OCI-M2 (cell line): Measurements from ENCODE around the gene PIK3R6.
"Not testable (repeated sequence)": the region's sequence is repeated elsewhere in the genome, so short reads cannot be mapped to it uniquely, and the experiment has no call there.

ENCODE experiments used
- DNase-seq: peaks from one replicate; lab custom pipeline; 2025; ENCODE audit not compliant: unreplicated experiment; lab: John Stamatoyannopoulos, UW

The PIK3R6 gene

DNA sequence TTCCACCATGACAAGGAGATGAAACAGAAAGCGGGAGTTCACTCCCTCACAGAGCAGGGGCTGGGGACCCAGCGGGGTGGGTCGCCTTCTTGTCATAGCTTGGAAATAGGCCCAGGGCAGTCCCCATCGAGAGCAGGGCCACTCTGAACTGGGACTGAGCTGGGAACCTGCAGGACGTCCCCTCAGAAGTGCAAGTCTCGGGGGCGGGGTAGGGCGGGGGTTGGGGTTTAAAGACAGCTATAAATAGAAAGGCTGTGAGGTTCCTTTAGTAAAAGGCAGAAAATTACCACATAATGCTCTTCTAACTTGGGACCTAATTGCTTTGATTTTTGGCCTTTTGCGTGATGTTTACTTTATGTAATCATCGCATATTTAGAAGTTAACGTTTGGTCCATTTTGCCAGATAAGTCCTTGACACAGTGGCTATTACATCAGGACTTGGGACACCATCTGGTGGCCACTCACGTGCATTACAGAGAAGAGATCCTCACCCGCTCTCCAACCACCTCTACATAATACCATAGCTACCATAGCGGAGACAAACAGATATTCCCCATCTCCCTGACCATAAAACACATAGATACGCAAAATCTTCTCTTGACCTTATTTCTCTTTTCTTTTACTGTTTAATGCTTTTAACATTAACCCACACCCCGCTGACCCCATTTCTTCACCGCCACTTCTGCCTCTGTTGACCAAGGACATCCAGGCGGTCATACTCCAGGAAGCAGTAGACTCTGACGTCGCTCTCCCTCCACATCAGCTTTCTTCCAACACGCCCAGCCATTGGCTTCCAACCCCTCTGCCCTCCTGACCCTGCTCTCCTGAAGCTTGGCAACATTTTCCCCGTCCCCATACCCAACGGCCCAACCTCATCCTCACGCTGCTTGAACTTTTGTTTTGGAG, 27.5 kb upstream of the PIK3R6 start:
- peak; percentile 33 for DNase-seq

DNA sequence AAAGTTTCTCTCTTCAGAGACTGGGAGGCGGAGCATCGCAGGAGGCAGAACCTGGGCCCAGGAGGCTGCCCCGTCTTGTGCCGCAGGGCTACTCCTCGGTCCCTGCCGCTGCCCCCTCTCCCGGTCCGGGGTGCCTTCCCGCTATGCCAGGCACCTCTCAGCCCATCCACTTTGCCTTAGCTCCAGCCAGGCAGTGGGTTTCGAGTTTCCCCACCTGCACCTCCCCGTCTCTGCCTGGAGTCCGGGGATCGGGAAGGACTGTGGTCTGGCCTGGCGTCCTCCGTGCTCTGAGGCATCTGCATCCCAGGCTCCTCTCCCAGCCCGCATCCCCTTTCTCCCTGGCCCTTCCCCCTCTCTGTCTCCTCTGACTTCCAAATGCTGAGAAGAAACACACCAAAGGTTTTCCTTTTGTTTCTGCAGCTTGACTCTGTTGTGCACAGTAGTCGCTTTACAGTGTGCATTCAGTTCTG, 26.8 kb upstream of the PIK3R6 start:
- no peak for DNase-seq

DNA sequence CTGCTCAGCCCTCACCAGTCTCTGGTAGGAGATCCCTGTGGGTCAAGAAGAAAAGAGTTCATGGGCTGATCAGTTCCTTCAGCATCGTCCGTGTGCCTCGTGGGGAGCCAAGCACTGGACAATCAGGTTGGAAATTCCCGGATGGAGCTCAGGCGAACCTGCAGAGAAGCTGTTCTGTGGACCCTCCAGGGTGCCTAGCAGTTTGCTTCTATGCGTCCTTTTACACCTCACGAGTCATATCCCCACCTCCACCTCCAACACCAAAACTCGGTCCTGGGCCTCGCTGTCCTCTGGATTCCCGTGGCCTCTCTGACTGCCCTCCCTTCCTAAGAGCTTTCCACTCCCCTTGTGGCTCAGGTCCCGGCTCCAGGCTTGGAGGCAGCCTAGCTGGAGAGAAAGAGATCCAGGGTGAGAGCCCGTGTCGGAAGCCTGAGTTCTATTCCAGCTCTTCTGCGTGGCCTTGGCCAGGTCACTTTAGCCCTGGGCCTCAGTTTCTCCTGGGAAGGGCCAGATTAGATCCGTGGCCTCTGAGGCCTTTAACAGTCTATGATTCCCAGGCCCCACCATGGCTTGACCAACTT, 26.2 kb upstream of the PIK3R6 start:
- DNase-seq, result no peak

DNA sequence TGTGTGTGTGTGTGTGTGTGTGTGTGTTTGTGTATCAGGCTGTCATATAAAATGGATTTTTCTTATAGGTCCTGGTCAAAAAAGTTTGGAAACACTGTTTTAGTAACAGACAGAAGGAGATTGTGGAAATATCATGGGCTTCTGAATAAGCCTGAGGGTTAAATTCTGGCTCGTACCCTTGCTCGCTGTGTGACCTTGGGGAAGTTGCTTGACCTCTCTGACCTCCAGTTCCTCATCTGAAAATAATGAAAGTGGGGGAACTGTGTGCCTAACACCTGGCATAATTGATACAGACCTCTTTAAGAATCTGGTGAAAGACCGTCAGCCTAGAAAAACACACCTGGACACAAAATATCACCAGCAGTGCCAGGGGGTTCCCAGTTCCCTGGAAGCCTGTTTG, 25.6 kb upstream of the PIK3R6 start:
- no peak for DNase-seq

DNA sequence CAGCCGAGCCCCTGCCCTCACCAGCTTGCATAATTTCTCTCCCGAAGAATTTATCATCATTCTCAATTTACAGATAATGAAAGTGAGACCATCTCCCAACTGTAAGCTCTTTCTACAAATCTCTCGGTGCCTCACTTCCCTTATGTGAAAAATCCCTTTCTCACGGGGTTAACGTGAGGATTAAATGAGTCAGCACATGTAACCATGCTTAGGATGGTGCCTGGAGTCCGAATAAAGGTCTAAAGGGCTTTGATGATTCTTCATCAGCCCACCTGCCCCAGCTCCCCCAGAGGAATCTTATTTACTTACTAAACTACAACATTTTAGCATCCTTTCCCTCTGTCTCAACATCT, 24.8 kb upstream of the PIK3R6 start:
- no peak for DNase-seq

DNA sequence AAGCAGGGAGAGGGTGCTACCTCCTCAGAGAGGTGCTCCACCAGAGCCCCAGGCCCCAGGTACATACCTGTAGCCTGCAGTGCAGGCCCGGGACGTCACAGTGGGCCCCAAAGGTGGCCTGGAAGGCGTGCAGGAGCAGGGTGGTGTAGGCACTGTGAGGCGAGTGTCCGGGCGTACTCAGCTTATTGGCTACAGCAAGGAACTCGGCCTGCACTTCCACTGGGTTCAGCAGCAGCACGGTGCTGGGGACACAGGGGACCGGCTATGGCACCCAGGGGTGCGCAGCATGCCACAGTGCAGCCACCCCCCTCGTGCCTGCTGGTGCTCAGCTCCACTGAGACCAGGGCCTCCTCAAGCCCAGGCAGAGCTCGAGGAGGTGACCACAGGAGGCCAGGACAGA, 23.2 kb upstream of the PIK3R6 start:
- DNase-seq, result no peak

DNA sequence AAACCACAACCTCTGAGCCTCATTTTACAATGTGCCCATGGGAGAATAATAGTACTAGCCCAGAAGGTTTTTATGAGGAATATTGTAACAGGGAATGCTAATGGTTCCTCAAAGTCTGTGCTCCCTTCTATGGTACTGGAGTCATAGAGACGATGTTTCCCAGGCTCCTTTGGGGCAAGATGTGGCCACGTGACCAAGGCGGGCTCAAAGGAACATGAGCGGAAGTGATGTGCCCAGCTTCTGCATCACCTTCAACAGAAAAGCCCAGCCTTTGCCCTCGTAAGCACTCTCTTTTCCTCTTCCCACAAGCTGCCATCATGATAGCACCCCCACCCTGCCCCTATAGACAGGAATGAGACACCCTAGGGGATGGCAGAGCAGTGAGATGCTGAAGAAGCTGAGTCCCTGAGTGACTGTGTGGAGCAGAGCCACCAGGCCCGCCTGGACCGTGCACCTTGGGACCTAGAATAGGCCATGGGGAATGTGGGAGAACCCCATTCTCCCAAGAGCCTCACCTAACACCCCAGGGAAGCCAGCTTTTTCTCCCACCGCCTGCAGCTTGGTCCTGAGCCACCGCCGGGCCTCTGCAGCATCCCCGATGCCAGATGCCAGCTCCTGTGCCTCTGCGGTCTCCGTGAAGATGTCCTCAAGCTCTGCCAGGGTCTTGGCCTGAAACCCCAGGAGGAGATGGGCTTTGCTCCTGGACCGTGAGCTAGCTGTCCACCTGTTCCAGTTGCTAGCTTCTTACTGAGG, 22.2 kb upstream of the PIK3R6 start:
- no peak for DNase-seq

DNA sequence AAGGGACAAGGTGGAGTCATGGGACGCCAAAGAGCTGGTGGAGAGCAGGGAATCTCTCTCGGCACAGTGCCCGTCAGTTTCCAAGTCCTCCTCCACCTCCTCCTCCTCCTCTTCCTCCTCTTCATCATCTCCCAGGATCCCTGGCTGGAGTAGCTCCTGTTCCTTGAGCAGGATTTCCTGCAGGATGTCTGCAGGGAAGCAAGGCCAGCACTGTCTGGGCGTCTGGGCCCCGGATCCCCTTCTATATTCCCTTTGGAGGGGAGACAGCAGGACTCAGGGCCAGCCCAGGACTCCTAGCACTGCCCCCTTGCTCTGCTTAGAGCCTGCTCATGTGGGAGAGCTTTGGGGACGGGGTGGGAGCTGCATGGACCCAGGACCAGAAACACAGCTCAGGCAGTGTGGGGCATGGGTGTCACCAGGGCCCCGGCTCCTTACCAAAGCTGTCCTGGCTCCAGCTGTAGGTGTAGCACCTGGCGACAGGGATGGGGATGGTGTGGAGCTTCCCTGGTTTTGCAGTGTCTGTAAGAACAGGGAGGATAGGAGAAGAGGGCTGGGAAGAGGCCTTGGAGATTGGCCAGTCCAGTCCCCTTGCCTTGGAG, 21.3 kb upstream of the PIK3R6 start:
- DNase-seq, result no peak

DNA sequence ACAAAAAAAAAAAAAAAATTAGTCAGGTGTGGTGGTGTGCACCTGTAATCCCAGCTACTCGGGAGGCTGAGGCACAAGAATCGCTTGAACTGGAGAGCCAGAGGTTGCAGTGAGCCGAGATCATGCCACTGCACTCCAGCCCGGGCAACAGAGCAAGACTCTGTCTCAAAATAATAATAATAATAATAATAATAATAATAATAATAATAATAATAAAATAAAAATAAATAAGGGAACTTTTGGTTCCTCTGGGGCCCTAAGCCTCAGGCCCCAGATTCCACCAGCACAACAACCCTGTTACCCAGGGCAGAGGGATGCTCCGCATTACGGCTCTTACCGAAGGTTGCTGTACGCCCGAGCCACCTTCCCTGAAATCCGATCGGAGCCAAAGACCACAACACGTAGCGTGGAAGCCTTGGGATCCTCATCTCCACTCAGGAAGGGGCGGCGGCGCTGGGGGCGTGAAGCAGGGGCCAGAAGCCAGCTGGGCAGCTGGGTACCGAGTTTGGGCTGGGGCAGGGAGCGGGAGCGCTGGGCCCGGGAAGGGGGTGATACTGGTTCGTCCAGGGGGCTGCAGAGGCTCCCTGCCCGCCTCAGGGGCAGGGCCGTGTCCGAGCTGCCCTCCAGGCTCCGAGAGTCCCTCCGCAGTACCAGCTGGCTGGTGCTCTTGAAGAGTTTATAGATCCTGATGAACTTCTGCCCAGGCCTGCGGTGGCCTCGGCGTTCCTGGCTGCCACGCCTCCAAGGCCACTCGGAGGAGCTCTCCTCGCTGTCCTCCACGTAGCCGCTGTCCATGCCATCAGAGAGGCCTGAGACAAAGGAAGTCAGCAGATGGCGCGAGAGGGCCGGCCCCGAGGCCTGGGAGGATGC, 20.6 kb upstream of the PIK3R6 start:
- no peak for DNase-seq

DNA sequence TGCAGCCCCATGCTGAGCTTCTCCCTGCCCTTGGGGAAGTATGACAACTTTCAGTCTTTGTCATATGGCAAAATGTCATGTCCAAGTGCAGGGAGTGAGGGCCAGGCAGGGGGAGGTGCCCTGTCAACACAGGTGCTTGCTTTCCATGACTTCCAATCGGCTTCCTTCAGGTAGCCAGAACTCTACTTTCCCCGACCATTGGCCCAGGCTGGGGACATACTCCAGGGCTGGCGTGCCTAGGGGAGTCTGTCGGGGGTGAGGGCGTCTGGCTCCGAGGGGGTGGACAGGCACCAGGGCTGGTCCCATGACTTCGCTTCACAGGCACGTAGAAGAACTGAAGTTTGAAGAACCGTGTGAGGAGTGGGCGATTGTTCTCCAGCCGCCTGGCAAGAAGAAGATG, 19.8 kb upstream of the PIK3R6 start:
- DNase-seq, result no peak

DNA sequence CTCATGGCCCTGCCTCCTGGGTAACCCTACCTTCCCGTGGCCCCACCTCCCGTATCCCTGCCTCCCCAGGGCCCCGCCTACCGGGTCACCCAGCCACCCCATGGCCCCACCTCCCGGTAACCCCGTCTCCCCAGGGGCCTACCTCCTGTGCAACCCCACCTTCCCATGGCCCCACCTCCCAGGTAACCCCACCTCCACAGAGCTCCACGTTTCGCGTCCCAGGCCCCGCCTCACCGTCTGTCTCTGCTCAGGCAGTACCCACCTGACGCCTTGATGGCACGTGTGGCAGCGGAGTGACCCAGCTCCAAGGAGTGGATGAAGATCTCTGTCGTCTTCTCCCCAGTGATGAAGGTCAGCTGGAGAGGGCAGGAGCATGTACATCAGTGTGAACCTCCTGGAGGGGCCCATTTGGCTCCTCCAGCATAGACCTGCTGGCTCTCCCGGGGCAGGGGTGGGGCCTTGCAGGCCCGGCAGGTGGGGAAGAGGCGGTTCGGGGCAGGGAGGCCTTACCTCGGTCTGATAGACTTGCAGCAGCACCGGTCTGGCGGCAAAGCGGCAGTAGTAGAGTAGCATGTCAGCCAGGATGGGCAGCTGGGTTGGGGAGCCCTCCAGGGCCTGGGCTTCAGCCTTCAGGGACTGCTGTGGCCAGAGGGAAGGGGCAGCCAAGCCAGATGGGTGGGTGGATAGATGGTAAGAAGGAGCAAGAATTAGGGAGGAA, 18.7 kb upstream of the PIK3R6 start:
- no peak for DNase-seq

DNA sequence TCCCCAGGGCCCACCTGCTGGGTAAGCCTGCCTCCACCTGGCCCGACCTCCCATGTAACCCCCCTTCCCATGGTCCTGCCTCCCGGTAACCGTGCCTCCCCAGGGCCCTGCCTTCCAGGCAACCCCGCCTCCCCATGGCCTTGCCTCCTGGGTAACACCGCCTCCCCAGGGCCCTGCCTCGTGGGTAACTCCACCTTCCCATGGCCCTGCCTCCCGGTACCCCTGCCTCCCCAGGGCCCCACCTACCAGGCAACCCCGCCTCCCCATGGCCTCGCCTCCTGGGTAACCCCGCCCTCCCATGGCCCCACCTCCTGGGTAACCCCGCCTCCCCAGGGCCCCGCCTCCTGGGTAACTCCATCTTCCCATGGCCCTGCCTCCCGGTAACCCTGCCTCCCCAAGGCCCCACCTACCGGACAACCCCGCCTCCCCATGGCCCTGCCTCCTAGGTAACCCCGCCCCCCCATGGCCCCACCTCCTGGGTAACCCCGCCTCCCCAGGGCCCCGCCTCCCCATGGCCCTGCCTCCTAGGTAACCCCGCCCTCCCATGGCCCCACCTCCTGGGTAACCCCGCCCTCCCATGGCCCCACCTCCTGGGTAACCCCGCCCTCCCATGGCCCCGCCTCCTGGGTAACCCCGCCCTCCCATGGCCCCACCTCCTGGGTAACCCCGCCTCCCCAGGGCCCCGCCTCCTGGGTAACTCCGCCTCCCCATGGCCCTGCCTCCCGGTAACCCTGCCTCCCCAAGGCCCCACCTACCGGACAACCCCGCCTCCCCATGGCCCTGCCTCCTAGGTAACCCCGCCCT, 17.9 kb upstream of the PIK3R6 start:
- not testable (repeated sequence) for DNase-seq

DNA sequence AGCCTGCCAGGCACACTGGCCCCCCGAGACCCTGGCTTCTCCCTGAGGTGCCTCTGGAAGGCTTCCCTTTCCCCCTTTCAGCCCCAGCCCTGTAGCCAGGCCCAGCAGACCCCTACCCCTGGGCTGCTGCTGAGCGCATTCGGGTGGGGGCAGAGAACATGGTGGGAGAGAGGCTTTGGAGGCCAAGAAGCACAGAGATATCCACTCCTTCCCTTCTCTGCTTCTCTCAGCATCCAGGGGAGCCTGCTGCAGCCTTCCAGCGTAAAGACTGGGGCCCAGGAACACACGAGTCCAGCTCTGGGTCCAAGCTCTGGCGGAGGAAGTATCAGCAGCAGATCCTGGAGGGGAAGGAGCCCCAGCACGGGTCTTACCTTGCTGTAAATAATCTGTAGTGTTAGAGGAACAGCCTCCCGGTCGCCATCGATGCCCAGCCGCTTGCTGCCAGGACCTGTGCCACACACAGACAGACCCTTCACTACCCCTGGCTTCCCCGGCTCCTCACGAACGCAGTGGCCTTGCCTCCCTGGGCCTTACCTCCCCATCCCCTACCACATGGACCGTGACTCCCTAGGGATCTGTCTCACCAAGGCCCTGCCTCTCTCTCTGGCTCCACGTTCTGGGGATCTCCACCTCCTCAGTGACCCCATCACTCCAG, 17.0 kb upstream of the PIK3R6 start:
- no peak for DNase-seq

DNA sequence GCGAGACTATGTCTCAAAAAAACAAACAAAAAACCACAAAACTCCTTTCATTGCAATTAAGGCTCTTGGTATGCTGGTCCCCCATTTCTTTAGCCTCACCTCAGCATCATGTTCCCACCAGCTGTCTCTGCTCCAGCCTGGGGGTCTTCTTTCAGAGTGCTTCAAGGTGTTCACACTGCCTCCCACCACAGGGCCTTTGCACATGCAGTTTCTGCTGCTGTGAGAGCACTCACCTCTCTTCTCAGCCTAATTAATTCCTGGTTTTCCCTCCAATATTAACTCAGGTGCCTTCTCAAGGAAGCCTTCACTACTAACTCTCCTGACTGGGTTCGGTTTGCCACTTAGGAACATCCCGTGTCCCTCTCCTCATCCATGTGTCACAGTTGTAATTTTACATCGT, 15.9 kb upstream of the PIK3R6 start:
- DNase-seq, result no peak

DNA sequence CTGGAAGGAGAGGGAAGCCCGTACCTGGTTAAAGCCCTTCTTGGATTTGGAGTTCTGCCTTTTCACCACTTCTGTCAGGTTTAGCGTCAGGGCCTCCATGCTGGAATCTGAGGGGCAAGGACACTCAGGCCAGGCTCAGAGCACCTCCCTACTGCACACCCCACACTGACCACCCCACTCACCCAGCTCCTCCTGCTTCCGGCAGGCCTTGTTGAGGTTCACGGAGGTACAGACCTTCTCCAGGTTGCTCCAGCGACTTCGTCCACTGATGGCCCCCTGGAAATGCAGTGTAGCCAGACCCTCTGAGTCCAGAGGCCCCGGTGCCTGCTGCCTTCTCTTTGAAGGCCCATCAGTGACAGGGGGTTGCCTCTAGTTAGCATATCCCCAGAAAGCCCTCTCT, 14.1 kb upstream of the PIK3R6 start:
- DNase-seq, result no peak

DNA sequence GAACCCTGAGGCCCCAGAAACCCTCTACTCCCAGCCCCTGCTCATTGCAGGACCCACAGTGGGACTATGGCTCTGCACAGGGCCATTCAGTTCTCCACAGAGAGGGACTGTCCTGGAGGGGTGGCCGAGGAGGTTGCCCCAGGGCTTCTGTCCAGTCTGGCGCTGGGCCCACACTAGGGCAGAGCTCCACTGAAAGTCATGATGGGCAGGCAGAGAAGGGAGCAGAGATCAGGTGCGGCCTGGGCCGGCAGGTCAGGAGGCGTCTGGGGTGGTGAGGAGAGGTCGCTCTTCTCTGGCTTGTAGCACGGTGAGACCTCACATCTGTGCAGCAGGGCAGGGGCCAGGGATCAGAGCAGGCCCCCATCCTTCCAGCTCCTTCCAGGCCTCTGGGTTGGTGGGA, 13.0 kb upstream of the PIK3R6 start:
- no peak for DNase-seq

DNA sequence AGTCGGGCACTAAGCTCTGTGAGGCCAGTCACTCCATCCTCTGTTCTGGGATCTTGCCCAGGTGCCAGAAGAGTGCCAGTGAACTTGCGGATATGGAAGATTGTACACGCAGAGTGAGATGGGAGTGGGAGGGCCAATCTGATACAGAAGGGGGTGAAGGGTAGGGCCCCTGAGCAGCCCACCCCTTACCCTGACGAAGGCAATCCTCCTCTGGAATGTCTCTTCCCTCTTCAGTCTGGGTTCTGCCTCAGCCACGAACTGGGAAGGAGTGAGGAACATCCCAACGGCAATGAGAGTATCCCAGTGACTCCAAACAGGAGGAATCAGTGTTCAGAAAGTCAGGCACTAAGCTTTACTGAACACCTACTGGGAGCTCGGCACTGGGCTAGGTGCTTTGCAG, 11.9 kb upstream of the PIK3R6 start:
- no peak for DNase-seq

DNA sequence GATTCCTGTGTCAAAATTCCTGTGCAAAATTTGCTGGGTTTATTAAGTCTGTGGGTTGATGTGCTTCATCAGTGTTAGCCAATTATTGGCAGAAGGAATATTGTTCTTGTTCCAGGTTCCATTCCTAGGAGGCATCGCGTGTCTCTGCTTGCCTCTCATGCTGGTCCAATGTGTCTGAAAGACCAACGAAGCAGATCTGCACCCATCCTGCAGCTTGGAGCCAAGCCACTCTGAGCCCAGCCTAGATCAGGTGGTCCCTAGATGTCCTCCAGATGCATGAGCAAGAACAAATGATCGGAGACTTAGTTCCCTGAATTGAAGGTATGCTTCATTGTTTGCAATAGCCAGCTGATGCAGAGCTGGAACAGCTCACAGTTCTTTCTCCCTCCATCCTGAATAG, 10.5 kb upstream of the PIK3R6 start:
- no peak for DNase-seq

DNA sequence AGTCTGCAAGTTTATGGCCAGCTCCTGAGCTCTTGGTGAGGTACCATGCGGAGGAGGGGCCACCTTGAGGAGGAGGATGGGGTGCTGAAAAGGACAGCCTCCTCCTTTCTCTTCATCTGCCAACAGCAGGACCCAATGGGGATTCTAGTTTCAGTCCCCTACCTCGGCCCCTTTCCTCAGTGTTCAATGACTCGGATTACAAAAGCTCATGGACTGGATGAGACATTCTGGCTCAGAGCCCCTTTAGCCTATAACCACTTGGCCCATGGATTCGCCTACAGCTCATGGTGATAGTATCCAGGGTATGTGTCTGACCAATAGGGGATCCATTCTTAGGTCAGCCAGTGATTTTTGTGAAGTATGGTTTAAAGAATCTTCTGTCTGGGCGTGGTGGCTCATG, 8.5 kb upstream of the PIK3R6 start:
- no peak for DNase-seq
